Ecto neural progenitor cell (in vitro differentiated cells): ENCODE results near the gene PIK3R2.
A peak's percentile ranks its signal among the peaks of the same experiment; 100 is the strongest.
"Not testable (repeated sequence)": the region's sequence is repeated elsewhere in the genome, so short reads cannot be mapped to it uniquely, and the experiment has no call there.

Source experiments
- DNase-seq: peaks from one replicate; pipeline ENCODE4 v3.0.0-alpha.2; 2018; ENCODE audit warnings: low spot score

PIK3R2 gene

DNA sequence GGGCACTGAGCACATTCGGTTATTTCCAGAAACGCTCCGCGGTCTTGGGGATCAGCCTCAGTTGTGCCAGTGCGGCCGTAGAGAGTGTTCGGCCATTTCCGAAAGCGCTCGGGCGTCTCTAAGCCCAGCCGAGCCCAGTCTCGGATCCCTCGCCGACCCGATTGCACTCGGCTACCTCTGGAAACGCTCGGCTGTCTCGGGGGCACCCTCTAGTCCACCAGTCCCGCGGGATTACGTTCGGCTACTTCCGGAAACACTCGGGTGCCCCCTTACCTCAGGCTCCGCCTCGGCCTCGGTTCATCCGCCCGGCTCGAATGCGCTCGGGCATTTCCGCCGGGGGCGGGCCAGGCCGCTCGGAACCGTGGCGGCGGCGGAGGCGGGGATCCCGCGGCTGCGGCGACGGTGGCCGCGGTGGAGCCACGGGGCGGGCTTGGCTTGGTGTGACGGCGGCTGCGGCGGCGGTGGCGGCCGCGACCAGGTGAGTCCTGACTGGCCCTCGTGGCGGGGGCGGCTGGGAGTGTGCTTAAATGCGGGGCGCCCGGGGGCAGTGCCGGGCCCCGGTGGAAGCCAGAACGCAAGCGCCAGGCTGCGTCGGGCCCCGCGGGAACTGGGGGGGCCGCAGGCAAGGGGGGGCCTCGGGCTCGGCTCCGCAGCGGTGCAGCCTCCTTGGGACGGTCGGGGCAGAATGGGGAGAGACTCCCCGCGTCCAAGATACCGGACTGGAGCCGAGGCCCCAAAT lies at the start of gene PIK3R2:
PIK3R2 (plus strand) TSS at position 347 of the 739 bp plus-strand sequence. CDS start 2,717 bp downstream, outside the sequence.
- peak; percentile 100 for DNase-seq

DNA sequence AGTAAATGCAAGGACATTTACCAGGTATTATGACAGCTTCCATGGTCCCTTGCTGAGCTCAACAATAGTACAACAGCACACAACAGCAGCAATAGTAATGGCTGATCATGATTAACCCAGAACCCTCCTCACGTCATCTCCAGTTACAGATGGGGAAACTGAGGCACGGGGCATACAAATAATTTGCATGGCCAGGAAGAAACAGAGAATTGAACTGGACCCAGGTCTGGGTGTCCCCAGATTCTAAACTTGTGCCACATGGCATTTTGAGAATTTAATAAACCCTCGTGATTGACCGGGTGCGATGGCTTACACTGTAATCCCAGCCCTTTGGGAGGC lies 48.2 kb upstream of the PIK3R2 start:
- no peak for DNase-seq

DNA sequence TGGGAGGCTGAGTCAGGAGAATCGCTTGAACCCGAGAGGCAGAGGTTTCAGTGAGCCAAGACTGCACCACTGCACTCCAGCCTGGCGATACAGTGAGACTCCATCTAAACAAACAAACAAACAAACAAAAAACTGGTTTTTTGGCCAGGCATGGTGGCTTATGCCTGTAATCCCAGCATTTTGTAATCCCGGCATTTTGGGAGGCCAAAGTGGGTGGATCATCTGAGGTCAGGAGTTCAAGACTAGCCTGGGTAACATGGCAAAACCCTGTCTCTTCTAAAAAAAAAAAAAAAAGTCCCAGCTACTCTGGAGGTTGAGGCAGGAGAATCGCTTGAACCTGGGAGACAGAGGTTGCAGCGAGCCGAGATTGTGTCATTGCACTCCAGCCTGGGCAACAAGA lies 47.7 kb upstream of the PIK3R2 start:
- DNase-seq, result not testable (repeated sequence)

DNA sequence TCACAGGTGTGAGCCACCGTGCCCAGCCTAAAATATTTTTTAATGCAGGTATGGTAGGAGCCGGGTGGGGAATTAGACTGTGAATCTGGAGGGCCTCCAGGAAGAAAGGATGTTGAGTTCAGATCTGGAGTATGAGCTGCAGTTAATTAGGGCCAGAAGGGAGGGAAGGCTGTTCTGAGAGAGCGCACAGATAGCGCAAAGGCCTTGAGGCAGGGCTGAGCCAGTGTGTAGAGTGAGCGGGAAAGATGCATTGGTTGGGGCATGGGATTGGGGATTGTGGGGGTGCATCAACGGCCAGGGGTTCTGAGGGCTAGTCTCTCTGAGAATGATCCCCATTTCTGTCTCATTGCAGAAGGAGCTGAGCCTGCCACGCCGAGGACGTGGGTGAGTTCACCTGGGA lies 45.7 kb upstream of the PIK3R2 start:
- DNase-seq, result no peak

- no peak for DNase-seq
These were observed 44.1 kb upstream of the PIK3R2 start for GRCh38 chr19:18108897-18109296.

- DNase-seq, result no peak
These were observed 43.6 kb upstream of the PIK3R2 start for GRCh38 chr19:18109341-18109732.

- DNase-seq, result peak; percentile 76
These were observed 43.0 kb upstream of the PIK3R2 start for GRCh38 chr19:18109733-18110608.

GRCh38 chr19:18110609-18111232 lies 42.2 kb upstream of the PIK3R2 start:
- no peak for DNase-seq

GRCh38 chr19:18112989-18113478 lies 39.9 kb upstream of the PIK3R2 start:
- peak; percentile 91 for DNase-seq

DNA sequence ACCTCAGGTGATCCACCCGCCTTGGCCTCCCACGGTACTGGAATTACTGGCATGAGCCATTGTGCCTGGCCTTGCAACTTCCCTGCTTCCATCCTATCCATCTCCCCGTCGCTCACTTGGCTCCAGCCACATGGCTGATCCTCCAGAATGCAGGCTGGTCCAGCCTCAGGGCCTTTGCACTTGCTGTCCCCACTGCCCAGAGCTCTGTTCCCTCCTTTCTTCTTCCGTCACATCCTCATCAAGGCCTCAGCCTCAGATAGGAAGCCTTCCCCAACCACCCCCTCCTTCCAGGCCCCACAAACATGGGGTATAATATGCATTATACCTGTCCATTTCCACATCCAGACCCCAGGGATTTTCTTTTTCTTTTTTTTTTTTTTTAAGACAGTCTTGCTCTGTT lies 39.1 kb upstream of the PIK3R2 start:
- no peak for DNase-seq

DNA sequence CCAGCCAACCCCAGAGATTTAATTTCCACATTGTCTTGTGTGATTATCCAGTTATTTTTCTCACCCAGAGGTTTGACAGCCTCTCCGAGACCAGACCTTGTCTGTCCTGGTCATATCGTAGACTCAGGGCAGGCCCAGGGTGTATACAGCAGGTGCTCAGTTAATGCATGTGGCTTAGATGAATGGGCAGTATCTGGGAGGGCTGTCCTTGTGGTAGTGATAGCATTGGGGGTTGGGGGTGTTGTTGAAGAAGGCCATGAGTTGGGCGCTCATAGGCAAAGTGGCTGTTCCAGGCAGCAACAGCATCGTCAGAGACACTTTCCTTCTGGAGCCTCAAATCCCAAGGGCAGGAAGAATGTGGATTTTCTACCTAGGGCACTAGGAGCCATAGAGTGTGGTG lies 38.5 kb upstream of the PIK3R2 start:
- no peak for DNase-seq

DNA sequence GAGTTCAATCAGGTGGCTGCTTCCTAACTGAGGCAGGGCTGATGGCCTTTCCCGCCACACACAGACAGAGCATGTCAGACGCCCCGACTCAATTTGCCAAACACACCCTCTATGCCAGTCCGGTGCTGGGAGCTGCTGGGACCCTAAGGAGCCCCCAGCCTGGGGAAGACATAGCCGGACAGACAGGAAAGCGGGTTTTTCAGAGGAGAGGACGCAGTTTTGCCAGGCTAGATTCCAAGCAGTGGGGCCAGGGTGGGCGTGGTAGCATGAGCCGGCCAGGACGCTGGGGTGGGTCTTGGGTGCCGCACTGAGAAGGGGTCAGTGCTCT lies 35.6 kb upstream of the PIK3R2 start:
- DNase-seq, result no peak

DNA sequence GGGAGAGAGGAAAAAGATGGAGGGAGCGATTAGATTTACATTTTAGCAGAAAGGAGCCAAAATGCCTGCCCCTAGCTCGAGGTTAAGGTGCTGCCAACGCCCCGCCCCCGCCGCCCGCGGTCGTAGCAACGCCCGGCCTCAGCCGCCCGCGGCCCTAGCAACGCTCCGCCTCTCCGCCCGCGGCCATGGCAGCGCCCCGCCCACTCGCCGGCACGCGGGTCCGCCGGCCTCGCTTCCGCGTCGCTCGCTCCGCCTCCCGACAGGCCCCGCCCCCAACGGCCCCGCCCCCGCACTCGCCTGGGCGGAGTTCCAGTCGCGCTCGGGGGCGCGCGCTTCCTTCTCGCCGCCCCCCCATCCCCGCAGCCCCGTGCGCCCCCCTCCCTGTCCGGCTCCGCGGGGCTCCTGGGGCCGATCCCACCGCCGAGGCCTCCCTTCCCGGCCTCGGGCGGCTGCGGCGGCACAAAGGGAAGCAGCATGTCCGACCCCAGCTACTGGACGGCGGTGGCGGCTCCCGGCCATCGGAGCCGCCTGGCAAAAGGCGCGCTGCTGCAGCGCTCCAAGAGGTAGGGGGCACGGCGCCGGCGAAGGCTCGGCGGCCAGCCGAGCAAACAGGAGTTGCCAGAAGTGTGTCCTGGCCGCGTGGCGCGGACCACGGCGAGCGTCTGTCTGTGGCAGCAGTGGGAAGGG lies 35.1 kb upstream of the PIK3R2 start:
- peak; percentile 96 for DNase-seq

GRCh38 chr19:18118420-18119012 lies 34.4 kb upstream of the PIK3R2 start:
- DNase-seq, result no peak

DNA sequence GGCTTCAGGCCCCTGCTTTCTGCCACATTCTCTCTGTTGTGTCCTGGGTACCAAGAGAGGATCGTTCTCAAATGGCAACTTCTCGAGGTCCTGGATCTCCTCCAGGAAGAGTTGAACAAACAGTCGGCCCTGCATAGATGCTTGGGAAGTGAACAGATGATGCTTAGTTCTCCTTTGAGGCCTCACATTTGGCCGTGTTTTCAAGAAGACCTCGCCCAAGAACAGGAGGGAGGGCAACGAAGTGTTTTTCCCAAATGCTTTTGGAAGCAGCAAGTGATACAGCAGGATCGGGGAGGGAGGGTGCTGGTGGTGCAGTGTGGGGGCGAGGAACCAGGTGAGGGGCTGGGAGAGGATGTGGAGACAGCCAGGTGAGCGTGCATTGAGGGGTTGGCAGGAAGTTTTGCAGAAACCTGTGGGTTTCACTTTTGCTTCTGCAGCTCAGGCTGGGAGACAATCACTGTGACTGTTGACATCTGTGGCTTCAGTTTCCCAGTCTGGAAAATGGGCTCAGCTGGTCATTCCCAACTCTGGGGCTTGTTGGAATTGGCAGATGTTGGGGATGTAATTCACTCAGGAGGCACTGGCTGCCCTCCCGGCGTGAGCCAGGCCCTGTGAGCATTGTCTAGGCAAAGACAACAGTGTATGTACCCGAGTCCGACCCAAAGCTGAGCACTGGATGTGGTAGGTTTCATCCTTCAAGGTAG lies 33.8 kb upstream of the PIK3R2 start:
- DNase-seq, result no peak

- DNase-seq, result no peak
These were observed 33.3 kb upstream of the PIK3R2 start for GRCh38 chr19:18119717-18120105.

DNA sequence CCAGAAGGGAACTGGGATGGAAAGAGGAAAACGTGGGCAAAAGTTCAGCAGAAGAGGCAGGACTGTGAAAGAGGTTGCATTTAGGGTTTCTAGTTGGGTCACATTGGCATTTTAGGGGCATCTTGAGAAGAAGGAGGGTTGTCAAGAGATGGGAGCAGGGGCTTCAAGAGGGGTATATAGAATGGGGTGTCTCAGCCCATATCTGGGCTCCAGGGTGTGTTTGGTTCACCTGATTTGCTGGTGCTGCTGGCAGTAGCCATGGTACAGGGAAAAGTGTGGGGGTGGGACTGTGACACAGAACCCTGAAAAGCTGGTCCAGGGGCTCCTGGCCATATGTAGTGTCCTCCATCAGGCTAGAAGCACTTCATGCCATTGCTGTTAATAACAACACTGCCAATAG lies 32.8 kb upstream of the PIK3R2 start:
- no peak for DNase-seq

- DNase-seq, result no peak
These were observed 31.8 kb upstream of the PIK3R2 start for GRCh38 chr19:18121166-18121565.

DNA sequence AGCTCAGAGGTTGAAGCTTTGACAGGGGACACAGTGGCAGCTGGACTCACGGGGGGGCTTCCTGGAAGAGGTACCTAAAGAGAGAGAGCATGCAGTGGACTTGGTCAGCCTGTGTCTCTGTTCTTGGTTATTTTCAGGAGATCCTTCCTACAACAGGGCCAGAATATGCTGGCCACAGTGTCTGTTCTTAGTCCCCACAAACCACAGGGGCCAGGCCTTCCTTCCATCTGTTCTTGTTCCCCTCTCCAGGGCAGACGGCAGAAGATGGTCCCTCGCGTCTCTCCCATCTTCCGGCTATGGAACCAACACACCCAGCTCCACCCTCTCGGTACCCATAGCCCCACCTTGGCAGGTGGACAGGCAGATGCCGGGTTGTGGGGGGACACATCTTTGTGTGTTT lies 30.5 kb upstream of the PIK3R2 start:
- no peak for DNase-seq

GRCh38 chr19:18122860-18123795 lies 29.8 kb upstream of the PIK3R2 start:
- no peak for DNase-seq
